Panc1 (cell line): ENCODE measurements around the gene TBCD. TPM values are rescaled to one million over a fixed set of nuclear protein-coding genes. Genes with fewer than 3 reads are reported as not detected.
"Not testable (repeated sequence)": the region's sequence is repeated elsewhere in the genome, so short reads cannot be mapped to it uniquely, and the experiment has no call there.

Experiments
- ATAC-seq: fragments of 200-7000 bp; cut with Tn5 transposase; 2 replicates; pipeline ENCODE4 v1.9.1; 2020; ENCODE audit warnings: mild to moderate bottlenecking, moderate library complexity
- BruUV-seq: library from RNA; stranded (reverse); fragments of 400-500 nt; replicated peaks from 2 replicates; lab custom pipeline; 2021; lab: Mats Ljungman, UMichigan
- CTCF ChIA-PET: fragments of 300-600 bp; sonication (Branson Sonifier 250); formaldehyde crosslinking; loops from one replicate; lab custom pipeline; 2022; ENCODE audit warnings: antibody characterized with exemption; lab: Charles Lee
- POLR2A ChIA-PET: fragments of 300-600 bp; sonication (Branson Sonifier 250); formaldehyde crosslinking; loops from one replicate; lab custom pipeline; 2022; ENCODE audit warnings: antibody characterized with exemption; lab: Charles Lee
- DNase-seq: peaks from one replicate; pipeline ENCODE4 v3.0.0-alpha.2; 2010; ENCODE audit warnings: low read depth, low spot score
- H3K27ac ChIP-seq: 2 replicates; pipeline ENCODE4 v1.5.1; 2011; ENCODE audit warnings: mild to moderate bottlenecking, low read length, inconsistent platforms
- H3K27me3 ChIP-seq: fragments of 200-500 bp; sonication (Bioruptor generic); 2 replicates; pipeline ENCODE4 v1.6.0; 2014; ENCODE audit warnings: low read length, inconsistent platforms; ENCODE audit not compliant: control insufficient read depth, insufficient read depth
- H3K36me3 ChIP-seq: fragments of 200-500 bp; sonication (Bioruptor generic); 2 replicates; pipeline ENCODE4 v1.5.1; 2014; ENCODE audit warnings: inconsistent platforms, mild to moderate bottlenecking, low read length, moderate library complexity; ENCODE audit not compliant: control insufficient read depth, insufficient read depth
- H3K4me1 ChIP-seq: 2 replicates; pipeline ENCODE4 v1.5.1; 2011; ENCODE audit warnings: inconsistent platforms, mild to moderate bottlenecking, low read length, moderate library complexity; ENCODE audit not compliant: control insufficient read depth, insufficient read depth
- H3K4me3 ChIP-seq, 2 experiments: 2 replicates each; pipeline ENCODE4 v1.5.1; 2011 to 2012; ENCODE audit warnings: low read depth in 2 of 2, low read length in 2 of 2, mild to moderate bottlenecking in 2 of 2, inconsistent platforms in 1 of 2, moderate library complexity in 1 of 2
- H3K9me3 ChIP-seq: fragments of 200-500 bp; sonication (Bioruptor generic); 2 replicates; pipeline ENCODE4 v1.5.1; 2014; ENCODE audit warnings: low read depth, mild to moderate bottlenecking, inconsistent platforms, low read length, moderate library complexity; ENCODE audit not compliant: control insufficient read depth, insufficient read depth
- CTCF ChIP-seq: fragments of 450-650 bp; IDR thresholded peaks from 2 replicates; pipeline ENCODE4 v1.5.1; 2017; ENCODE audit warnings: mild to moderate bottlenecking
- POLR2AphosphoS5 ChIP-seq: IDR thresholded peaks from 2 replicates; pipeline ENCODE4 v1.6.1; 2012; ENCODE audit warnings: mild to moderate bottlenecking, low read depth, low read length, moderate library complexity
- SIN3A ChIP-seq: IDR thresholded peaks from 2 replicates; pipeline ENCODE4 v1.6.1; 2012; ENCODE audit warnings: low read depth, mild to moderate bottlenecking, low read length, moderate library complexity, borderline replicate concordance; ENCODE audit not compliant: insufficient read depth
- TCF7L2 ChIP-seq: IDR thresholded peaks from 2 replicates; pipeline ENCODE4 v1.6.1; 2011; ENCODE audit warnings: mild to moderate bottlenecking, low read depth, low read length, inconsistent platforms
- in situ Hi-C: cut with HindIII; loops from 2 replicates; pipeline ENCODE4 v1.10.0; 2016; ENCODE audit warnings: low sequenced_read_pairs, low pct_unique_long_range_greater_than_20kb
- intact Hi-C: fragments of 100-400 bp; cut with micrococcal nuclease; formaldehyde crosslinking; loops from one replicate; pipeline ENCODE4 v1.10.0; 2022; ENCODE audit not compliant: unreplicated experiment
- total RNA-seq: library from RNA; stranded (reverse); gene quantifications from one replicate; pipeline ENCODE4 v1.2.1, GENCODE V29; 2021; ENCODE audit not compliant: unreplicated experiment
- TF ChIP-seq, protein P1 (sequence below), 2 experiments: IDR thresholded peaks; 2 replicates each; pipeline ENCODE4 v1.6.1; 2011 to 2012; ENCODE audit warnings: low read depth in 2 of 2, control low read depth in 1 of 2, low read length in 1 of 2, mild to moderate bottlenecking in 1 of 2, moderate library complexity in 1 of 2; ENCODE audit not compliant: insufficient read depth in 1 of 2

The TBCD gene
- total RNA-seq, 1 experiment from 2014 or later = 186 TPM

DNA sequence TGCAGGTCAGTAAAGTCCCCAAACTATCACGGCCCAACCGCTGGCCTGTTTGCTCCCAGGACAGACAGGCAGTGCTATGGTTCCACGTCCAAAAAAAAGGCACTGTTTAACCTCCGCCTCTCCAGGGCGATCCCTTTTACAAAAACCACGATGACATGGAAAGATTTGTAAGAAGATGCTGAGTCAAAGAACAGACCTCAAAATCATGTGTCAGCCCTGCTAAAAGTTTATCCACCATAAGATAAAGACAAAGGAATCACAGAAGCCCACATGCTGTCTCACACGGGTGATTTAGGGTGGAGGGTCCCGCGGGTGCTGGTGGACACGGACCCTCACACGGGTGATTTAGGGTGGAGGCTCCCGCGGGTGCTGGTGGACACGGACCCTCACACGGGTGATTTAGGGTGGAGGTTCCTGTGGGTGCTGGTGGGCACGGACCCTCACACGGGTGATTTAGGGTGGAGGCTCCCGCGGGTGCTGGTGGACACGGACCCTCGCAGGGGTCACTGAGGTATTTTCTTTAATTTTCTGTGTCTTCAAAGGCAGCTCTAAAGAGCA lies 210.4 kb downstream of the TBCD start:
- H3K36me3 ChIP-seq = no peaks in the 10 kb centered on the region
- H3K27me3 ChIP-seq = no peaks in the 10 kb centered on the region
- in situ Hi-C loops (no loop called here), intact Hi-C loops (no loop called here)
- no peak for DNase-seq
- H3K27ac ChIP-seq = no peak overlapping the region
- no peaks in the 10 kb centered on the region for H3K9me3 ChIP-seq
- CTCF ChIA-PET = no interaction called here
- TF ChIP-seq POLR2AphosphoS5 = no peak
- TF ChIP-seq CTCF = no peak
- no peak for TF ChIP-seq TCF7L2
- TF ChIP-seq, protein P1, sequence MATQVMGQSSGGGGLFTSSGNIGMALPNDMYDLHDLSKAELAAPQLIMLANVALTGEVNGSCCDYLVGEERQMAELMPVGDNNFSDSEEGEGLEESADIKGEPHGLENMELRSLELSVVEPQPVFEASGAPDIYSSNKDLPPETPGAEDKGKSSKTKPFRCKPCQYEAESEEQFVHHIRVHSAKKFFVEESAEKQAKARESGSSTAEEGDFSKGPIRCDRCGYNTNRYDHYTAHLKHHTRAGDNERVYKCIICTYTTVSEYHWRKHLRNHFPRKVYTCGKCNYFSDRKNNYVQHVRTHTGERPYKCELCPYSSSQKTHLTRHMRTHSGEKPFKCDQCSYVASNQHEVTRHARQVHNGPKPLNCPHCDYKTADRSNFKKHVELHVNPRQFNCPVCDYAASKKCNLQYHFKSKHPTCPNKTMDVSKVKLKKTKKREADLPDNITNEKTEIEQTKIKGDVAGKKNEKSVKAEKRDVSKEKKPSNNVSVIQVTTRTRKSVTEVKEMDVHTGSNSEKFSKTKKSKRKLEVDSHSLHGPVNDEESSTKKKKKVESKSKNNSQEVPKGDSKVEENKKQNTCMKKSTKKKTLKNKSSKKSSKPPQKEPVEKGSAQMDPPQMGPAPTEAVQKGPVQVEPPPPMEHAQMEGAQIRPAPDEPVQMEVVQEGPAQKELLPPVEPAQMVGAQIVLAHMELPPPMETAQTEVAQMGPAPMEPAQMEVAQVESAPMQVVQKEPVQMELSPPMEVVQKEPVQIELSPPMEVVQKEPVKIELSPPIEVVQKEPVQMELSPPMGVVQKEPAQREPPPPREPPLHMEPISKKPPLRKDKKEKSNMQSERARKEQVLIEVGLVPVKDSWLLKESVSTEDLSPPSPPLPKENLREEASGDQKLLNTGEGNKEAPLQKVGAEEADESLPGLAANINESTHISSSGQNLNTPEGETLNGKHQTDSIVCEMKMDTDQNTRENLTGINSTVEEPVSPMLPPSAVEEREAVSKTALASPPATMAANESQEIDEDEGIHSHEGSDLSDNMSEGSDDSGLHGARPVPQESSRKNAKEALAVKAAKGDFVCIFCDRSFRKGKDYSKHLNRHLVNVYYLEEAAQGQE (IDR thresholded peaks at IDR 0.05; ENCODE audit: insufficient read depth in 1 of 2, low read depth in 2 of 2, low read length in 1 of 2) = no peak
- no peak for TF ChIP-seq SIN3A
- H3K4me3 ChIP-seq = no peak overlapping the region
- POLR2A ChIA-PET = no interaction called here
- no peaks in the 10 kb centered on the region for H3K4me1 ChIP-seq
- BruUV-seq = no TSS peak
- ATAC-seq = no peak

DNA sequence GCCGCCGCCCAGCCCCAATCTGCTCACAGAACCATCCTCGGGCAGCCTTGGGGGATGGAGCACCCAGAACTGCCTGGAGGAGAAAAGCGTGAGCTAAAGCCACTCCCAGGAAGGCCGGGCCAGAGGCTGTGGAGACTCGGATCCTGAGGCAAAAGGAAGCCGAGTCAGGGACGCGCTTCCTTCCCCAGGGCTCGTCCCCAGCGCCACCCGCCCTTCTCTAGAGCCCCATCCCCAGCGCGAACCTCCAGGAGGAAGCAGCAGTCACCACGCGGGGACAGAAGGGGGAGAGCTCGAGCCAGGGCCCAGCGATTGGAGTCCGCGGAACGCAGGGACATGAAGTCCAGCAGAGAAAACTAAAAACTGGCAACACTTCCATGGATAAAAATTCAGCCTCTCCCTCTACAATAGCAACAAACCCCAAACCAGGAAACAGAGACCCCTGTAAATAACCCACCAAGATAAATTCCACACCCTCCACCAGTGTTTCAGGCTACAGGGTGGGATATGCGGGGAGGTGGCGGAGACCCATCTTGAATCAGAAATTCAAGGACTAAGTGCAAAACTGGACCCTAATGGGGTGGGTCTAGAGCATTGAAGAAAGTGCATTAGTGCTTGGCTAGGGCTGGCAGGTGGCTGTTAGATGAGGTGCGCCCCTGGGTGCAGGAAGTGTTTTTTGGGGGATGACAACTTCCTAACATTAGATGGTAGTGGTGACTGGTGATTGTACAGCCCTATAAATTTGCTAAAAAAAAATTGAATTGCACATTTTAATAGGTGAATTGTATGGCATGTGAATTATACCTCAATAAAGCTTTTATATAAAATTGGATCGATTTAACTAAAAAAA lies 211.5 kb downstream of the TBCD start:
- POLR2A ChIA-PET = no interaction called here
- DNase-seq = no peak
- TF ChIP-seq CTCF = no peak
- no peak for TF ChIP-seq TCF7L2
- TF ChIP-seq, protein P1 (IDR thresholded peaks at IDR 0.05; ENCODE audit: insufficient read depth in 1 of 2, low read depth in 2 of 2, low read length in 1 of 2) = no peak
- TF ChIP-seq POLR2AphosphoS5 = no peak
- TF ChIP-seq SIN3A = no peak
- no peaks in the 10 kb centered on the region for H3K36me3 ChIP-seq
- no peak overlapping the region for H3K27ac ChIP-seq
- BruUV-seq = no TSS peak
- intact Hi-C loops (no loop called here), in situ Hi-C loops (no loop called here)
- CTCF ChIA-PET = interaction anchor here (0.6 kb wide), 1 partner anchor 317 kb away, joined by 16 read pairs; no protein-coding TSS in a partner anchor
- no peaks in the 10 kb centered on the region for H3K27me3 ChIP-seq
- no peaks in the 10 kb centered on the region for H3K4me1 ChIP-seq
- no peak overlapping the region for H3K4me3 ChIP-seq
- ATAC-seq = no peak
- H3K9me3 ChIP-seq = no peaks in the 10 kb centered on the region

- intact Hi-C loops, H3K4me1 ChIP-seq, BruUV-seq, POLR2A ChIA-PET, DNase-seq, in situ Hi-C loops, H3K27me3 ChIP-seq, ATAC-seq, H3K36me3 ChIP-seq, H3K27ac ChIP-seq, H3K9me3 ChIP-seq, H3K4me3 ChIP-seq: not testable (repeated sequence)
- CTCF ChIA-PET = interaction anchor here (0.7 kb wide), 1 partner anchor 140 kb away, joined by 11 read pairs; no protein-coding TSS in a partner anchor
Observed at GRCh38 chr17:82964451-82964850, 212.6 kb downstream of the TBCD start.
